ENCODE data around the gene NKAP. TPM values are rescaled to one million over a fixed set of nuclear protein-coding genes. Genes with fewer than 3 reads are reported as not detected.

Gene NKAP
- total RNA-seq, 1 experiment from 2014 or later, result 13.6 TPM

DNA sequence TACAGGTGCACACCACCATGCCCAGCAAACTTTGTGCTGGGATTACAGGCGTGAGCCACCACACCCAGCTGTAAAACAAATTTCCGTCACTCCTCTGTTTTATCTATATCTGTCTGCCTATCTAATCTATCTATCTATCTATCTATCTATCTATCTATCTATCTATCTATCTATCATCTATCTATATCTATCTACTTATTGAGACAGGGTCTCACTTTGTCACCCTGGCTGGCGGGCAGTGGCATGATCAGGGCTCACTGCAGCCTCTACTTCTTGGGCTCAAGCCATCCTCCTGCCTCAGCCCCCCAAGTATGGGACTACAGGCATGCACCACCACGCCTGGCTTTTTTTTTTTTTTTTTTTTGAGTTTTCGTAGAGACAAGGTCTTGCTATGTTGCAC lies 27.2 kb downstream of the NKAP start:
- Histone ChIP-seq H3K9me3 (ENCODE audit: control insufficient read depth, insufficient read depth, low read depth, low read length) (no peaks in the 10 kb centered on the region), H3K27ac (ENCODE audit: low read length) (no peak overlapping the region), H3K4me3 (ENCODE audit: low read depth in 2 of 2, low read length in 2 of 2) (no peak overlapping the region), H3K36me3 (ENCODE audit: control insufficient read depth, insufficient read depth, low read length) (no peaks in the 10 kb centered on the region), H3K4me1 (ENCODE audit: control insufficient read depth, insufficient read depth, low read length) (no peaks in the 10 kb centered on the region), H3K27me3 (ENCODE audit: control insufficient read depth, insufficient read depth, low read length) (no peaks in the 10 kb centered on the region)
- TF ChIP-seq, protein P1, sequence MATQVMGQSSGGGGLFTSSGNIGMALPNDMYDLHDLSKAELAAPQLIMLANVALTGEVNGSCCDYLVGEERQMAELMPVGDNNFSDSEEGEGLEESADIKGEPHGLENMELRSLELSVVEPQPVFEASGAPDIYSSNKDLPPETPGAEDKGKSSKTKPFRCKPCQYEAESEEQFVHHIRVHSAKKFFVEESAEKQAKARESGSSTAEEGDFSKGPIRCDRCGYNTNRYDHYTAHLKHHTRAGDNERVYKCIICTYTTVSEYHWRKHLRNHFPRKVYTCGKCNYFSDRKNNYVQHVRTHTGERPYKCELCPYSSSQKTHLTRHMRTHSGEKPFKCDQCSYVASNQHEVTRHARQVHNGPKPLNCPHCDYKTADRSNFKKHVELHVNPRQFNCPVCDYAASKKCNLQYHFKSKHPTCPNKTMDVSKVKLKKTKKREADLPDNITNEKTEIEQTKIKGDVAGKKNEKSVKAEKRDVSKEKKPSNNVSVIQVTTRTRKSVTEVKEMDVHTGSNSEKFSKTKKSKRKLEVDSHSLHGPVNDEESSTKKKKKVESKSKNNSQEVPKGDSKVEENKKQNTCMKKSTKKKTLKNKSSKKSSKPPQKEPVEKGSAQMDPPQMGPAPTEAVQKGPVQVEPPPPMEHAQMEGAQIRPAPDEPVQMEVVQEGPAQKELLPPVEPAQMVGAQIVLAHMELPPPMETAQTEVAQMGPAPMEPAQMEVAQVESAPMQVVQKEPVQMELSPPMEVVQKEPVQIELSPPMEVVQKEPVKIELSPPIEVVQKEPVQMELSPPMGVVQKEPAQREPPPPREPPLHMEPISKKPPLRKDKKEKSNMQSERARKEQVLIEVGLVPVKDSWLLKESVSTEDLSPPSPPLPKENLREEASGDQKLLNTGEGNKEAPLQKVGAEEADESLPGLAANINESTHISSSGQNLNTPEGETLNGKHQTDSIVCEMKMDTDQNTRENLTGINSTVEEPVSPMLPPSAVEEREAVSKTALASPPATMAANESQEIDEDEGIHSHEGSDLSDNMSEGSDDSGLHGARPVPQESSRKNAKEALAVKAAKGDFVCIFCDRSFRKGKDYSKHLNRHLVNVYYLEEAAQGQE (IDR thresholded peaks at IDR 0.05; ENCODE audit: insufficient read depth in 1 of 2, low read depth in 2 of 2, low read length in 1 of 2), result no peak
- TF ChIP-seq TCF7L2 (IDR thresholded peaks at IDR 0.05; ENCODE audit: low read depth, low read length) (no peak), SIN3A (IDR thresholded peaks at IDR 0.05; ENCODE audit: borderline replicate concordance, insufficient read depth, low read depth, low read length) (no peak), POLR2AphosphoS5 (IDR thresholded peaks at IDR 0.05; ENCODE audit: low read depth, low read length) (no peak)
- TF ChIP-seq, protein P2, sequence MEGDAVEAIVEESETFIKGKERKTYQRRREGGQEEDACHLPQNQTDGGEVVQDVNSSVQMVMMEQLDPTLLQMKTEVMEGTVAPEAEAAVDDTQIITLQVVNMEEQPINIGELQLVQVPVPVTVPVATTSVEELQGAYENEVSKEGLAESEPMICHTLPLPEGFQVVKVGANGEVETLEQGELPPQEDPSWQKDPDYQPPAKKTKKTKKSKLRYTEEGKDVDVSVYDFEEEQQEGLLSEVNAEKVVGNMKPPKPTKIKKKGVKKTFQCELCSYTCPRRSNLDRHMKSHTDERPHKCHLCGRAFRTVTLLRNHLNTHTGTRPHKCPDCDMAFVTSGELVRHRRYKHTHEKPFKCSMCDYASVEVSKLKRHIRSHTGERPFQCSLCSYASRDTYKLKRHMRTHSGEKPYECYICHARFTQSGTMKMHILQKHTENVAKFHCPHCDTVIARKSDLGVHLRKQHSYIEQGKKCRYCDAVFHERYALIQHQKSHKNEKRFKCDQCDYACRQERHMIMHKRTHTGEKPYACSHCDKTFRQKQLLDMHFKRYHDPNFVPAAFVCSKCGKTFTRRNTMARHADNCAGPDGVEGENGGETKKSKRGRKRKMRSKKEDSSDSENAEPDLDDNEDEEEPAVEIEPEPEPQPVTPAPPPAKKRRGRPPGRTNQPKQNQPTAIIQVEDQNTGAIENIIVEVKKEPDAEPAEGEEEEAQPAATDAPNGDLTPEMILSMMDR (IDR thresholded peaks at IDR 0.05), result no peak
- ATAC-seq (no peak), DNase-seq (ENCODE audit: low read depth, low spot score) (no peak)
- ChIA-PET POLR2A (no interaction called here), CTCF (interaction anchor here (0.7 kb wide), 1 partner anchor 297 kb away, joined by 4 read pairs; no protein-coding TSS in a partner anchor)
- in situ Hi-C loops (cut with HindIII; ENCODE audit: low pct_unique_long_range_greater_than_20kb, low sequenced_read_pairs) (no loop called here), intact Hi-C loops (cut with micrococcal nuclease; ENCODE audit: unreplicated experiment) (no loop called here)
- no TSS peak for BruUV-seq (replicated peaks)

- no peak for TF ChIP-seq POLR2AphosphoS5 (IDR thresholded peaks at IDR 0.05; ENCODE audit: low read depth, low read length)
- TF ChIP-seq, protein P2 (IDR thresholded peaks at IDR 0.05), result no peak
- Histone ChIP-seq H3K36me3 (ENCODE audit: control insufficient read depth, insufficient read depth, low read length) (no peaks in the 10 kb centered on the region), H3K27me3 (ENCODE audit: control insufficient read depth, insufficient read depth, low read length) (no peaks in the 10 kb centered on the region), H3K27ac (ENCODE audit: low read length) (no peak overlapping the region), H3K4me1 (ENCODE audit: control insufficient read depth, insufficient read depth, low read length) (no peaks in the 10 kb centered on the region), H3K9me3 (ENCODE audit: control insufficient read depth, insufficient read depth, low read depth, low read length) (no peaks in the 10 kb centered on the region), H3K4me3 (ENCODE audit: low read depth in 2 of 2, low read length in 2 of 2) (no peak overlapping the region)
- no TSS peak for BruUV-seq (replicated peaks)
- CTCF ChIA-PET, result interaction anchor here (0.7 kb wide), 1 partner anchor 43 kb away, joined by 3 read pairs; no protein-coding TSS in a partner anchor
- ATAC-seq, result no peak
- no peak for DNase-seq (ENCODE audit: low read depth, low spot score)
- in situ Hi-C loops (cut with HindIII; ENCODE audit: low pct_unique_long_range_greater_than_20kb, low sequenced_read_pairs) (no loop called here), intact Hi-C loops (cut with micrococcal nuclease; ENCODE audit: unreplicated experiment) (no loop called here)
- POLR2A ChIA-PET, result interaction anchor here (0.6 kb wide), 1 partner anchor 27 kb away, joined by 13 read pairs; no protein-coding TSS in a partner anchor
Observed at GRCh38 chrX:119900976-119901375, 42.6 kb downstream of the NKAP start.
